GM12892 (cell line): ENCODE measurements around the gene ACSL3.

Experiments
- POLR2A ChIP-seq: IDR thresholded peaks from 2 replicates; pipeline ENCODE4 v1.6.1; 2011; ENCODE audit warnings: low read depth, low read length, control low read depth
- POLR2AphosphoS5 ChIP-seq: IDR thresholded peaks from 2 replicates; pipeline ENCODE4 v1.6.1; 2011; ENCODE audit warnings: low read depth, low read length, control low read depth
- TAF1 ChIP-seq: IDR thresholded peaks from 2 replicates; pipeline ENCODE4 v1.6.1; 2011; ENCODE audit warnings: low read depth, mild to moderate bottlenecking, control low read depth, low read length, borderline replicate concordance

- no peak for TF ChIP-seq POLR2AphosphoS5
- TF ChIP-seq POLR2A = no peak
- no peak for TF ChIP-seq TAF1
Observed at GRCh38 chr2:222871291-222871690, 10.5 kb downstream of the ACSL3 start.
